Esophagus muscularis mucosa (tissue), 4 donors: ENCODE measurements around the gene TRIM52. TPM values are rescaled to one million over a fixed set of nuclear protein-coding genes. Genes with fewer than 3 reads are reported as not detected.

Experiments
- DNase-seq: peaks from one replicate; pipeline ENCODE4 v3.0.0-alpha.2; 2017; ENCODE audit errors: extremely low spot score
- H3K27ac ChIP-seq, 4 donors: fragments of 200-600 bp; sonication (generic); replicated peaks in 1 of 4; 1 replicate in 3 of 4; 2 replicates in 1 of 4; pipeline ENCODE4 v1.5.1; 2016 to 2019; ENCODE audit warnings: mild to moderate bottlenecking in 1 of 4
- H3K27me3 ChIP-seq, 4 donors: fragments of 200-600 bp; sonication (generic); one replicate each; pipeline versions ENCODE4 v1.5.1 to v1.6.0; 2016 to 2019
- H3K36me3 ChIP-seq, 4 donors: fragments of 200-600 bp; sonication (generic); one replicate each; pipeline ENCODE4 v1.5.1; 2016 to 2019
- H3K4me1 ChIP-seq, 4 donors: fragments of 200-600 bp; sonication (generic); one replicate each; pipeline ENCODE4 v1.5.1; 2016 to 2019
- H3K4me3 ChIP-seq, 4 donors: fragments of 200-600 bp; sonication (generic); 1 replicate in 2 of 4; 2 replicates in 2 of 4; pipeline ENCODE4 v1.5.1; 2016 to 2019; ENCODE audit warnings: mild to moderate bottlenecking in 4 of 4, moderate library complexity in 1 of 4
- H3K9me3 ChIP-seq, 4 donors: fragments of 200-600 bp; sonication (generic); 1 replicate in 3 of 4; 2 replicates in 1 of 4; pipeline ENCODE4 v1.5.1; 2016 to 2019
- CTCF ChIP-seq, 3 experiments: fragments of 200-600 bp in 2 of 3; fragments of 450-650 bp in 1 of 3; sonication (generic) in 2 of 3; IDR thresholded peaks; one replicate each; pipeline ENCODE4 v1.5.1; 2017 to 2019; ENCODE audit warnings: antibody characterized with exemption in 3 of 3, mild to moderate bottlenecking in 2 of 3, moderate library complexity in 1 of 3
- EP300 ChIP-seq: sonication (generic); formaldehyde crosslinking; IDR thresholded peaks from one replicate; pipeline ENCODE4 v1.6.1; 2017; ENCODE audit warnings: antibody characterized with exemption
- POLR2A ChIP-seq: fragments of 450-650 bp; IDR thresholded peaks from one replicate; pipeline ENCODE4 v1.6.1; 2017; ENCODE audit warnings: antibody characterized with exemption, moderate library complexity, mild to moderate bottlenecking, low read depth
- POLR2AphosphoS5 ChIP-seq, 2 donors: sonication (generic); formaldehyde crosslinking; IDR thresholded peaks; one replicate each; pipeline ENCODE4 v1.6.1; 2017; ENCODE audit warnings: antibody characterized with exemption in 2 of 2
- WGBS: methylation state at CpG from one replicate; pipeline ENCODE4 v1.1.5; 2018; 5-methylcytosine and 5-hydroxymethylcytosine counted together
- intact Hi-C: fragments of 100-400 bp; cut with DNase I; formaldehyde crosslinking; loops from one replicate; pipeline ENCODE4 v1.15.1; 2023
- small RNA-seq, 3 donors: library from RNA; depleted of rRNA; stranded (forward); fragments of <200 nt; gene quantifications; one replicate each; pipeline ENCODE3, GENCODE V24; 2016
- total RNA-seq, 4 donors: library from RNA; depleted of rRNA; stranded (reverse); fragments of >200 nt; gene quantifications; one replicate each; pipeline versions ENCODE4 v1.1.0 to v1.2.1, GENCODE V29; 2016

The TRIM52 gene
- total RNA-seq, 4 donors from 2014 or later = 10.3 to 21.9 (median 18.4) TPM

- 42% methylated on average over 3 of the region's 3 CpGs for WGBS
- Histone ChIP-seq H3K36me3 (no peaks in the 10 kb centered on the region), H3K9me3 (no peaks in the 10 kb centered on the region), H3K4me1 (peaks cover 19 to 49% (median 40%) of the 10 kb centered on the region in 4 donors), H3K4me3 (peak overlapping the region in 3 of 4 donors; percentile 62 to 76 (median 75)), H3K27me3 (no peaks in the 10 kb centered on the region), H3K27ac (peak overlapping the region in 3 of 4 donors; percentile 84 to 86 (median 85))
- DNase-seq = no peak
- intact Hi-C loops = loop anchor here (2.0 kb wide), 1 partner anchor 17 kb away; no protein-coding TSS in a partner anchor
- TF ChIP-seq CTCF (IDR thresholded peaks at IDR 0.05) (no peak), POLR2AphosphoS5 (IDR thresholded peaks at IDR 0.05) (no peak), POLR2A (no peak), EP300 (no peak)
These were observed 53.0 kb downstream of the TRIM52 start for GRCh38 chr5:181207960-181208253.

DNA sequence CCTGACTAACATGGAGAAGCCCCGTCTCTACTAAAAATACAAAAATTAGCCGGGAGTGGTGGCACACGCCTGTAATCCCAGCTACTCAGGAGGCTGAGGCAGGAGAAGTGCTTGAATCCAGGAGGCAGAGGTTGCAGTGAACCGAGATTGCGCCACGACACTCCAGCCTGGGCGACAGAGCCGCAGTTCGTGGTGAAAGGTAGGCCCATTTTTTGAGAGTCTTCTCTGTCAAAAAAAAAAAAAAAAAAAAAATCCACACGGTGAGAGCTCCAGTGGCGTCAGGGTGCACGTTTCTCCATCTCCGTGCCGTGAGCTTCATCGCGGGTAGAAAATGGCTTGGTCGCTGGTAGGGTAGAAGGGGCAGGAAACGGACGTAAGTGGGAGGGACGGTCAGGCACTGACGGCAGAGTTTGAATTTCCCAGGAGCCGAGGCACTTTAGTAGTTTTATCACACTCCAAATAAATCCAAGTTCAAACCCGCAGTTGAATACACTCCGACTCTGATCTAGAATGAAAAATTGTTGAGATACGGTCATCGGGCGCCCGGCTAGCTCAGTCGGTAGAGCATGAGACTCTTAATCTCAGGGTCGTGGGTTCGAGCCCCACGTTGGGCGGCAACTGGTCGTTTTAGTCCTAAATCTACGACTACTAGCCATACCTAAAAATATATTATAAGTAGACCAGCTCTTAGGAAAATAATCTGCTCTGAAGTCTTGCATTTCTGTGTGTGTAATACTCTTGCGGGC, 53.6 kb downstream of the TRIM52 start:
- intact Hi-C loops = loop anchor here (2.0 kb wide), 1 partner anchor 17 kb away; no protein-coding TSS in a partner anchor
- Histone ChIP-seq H3K4me1 (peaks cover 19 to 49% (median 40%) of the 10 kb centered on the region in 4 donors), H3K4me3 (peak overlapping the region; percentile 62 to 76 (median 70)), H3K27me3 (no peaks in the 10 kb centered on the region), H3K27ac (peak overlapping the region; percentile 81 to 86 (median 84)), H3K9me3 (no peaks in the 10 kb centered on the region), H3K36me3 (no peaks in the 10 kb centered on the region)
- WGBS = 1% methylated on average over 36 of the region's 36 CpGs
- DNase-seq = no peak
- TF ChIP-seq CTCF (IDR thresholded peaks at IDR 0.05) = no peak
- peak in 1 of 2 donors; percentile 57 for TF ChIP-seq POLR2AphosphoS5 (IDR thresholded peaks at IDR 0.05)

- intact Hi-C loops = loop anchor here (2.0 kb wide), 1 partner anchor 15 kb away; no protein-coding TSS in a partner anchor
- Histone ChIP-seq H3K27ac (peak overlapping the region; percentile 81 to 86 (median 84)), H3K4me3 (peak overlapping the region; percentile 62 to 76 (median 70)), H3K9me3 (no peaks in the 10 kb centered on the region), H3K4me1 (peaks cover 14 to 49% (median 40%) of the 10 kb centered on the region in 4 donors), H3K27me3 (no peaks in the 10 kb centered on the region), H3K36me3 (no peaks in the 10 kb centered on the region)
- no peak for DNase-seq
- WGBS = 23% methylated on average over 37 of the region's 37 CpGs
- TF ChIP-seq EP300 (no peak), POLR2AphosphoS5 (IDR thresholded peaks at IDR 0.05) (no peak), CTCF (IDR thresholded peaks at IDR 0.05) (no peak), POLR2A (no peak)
These were observed 54.9 kb downstream of the TRIM52 start for GRCh38 chr5:181205761-181206649.

Small RNA genes lying within 50 kb of the gene (small RNA-seq; reads per million reads assigned to genes)
- 0 reads per million in 3 donors for gene MIR4638
- 0 reads per million in 3 donors for gene RNU6-705P
- 0 reads per million in 3 donors for gene SNORD95
- gene SNORD96A = 0 reads per million in 3 donors

Other genes starting within 250 kb of the TRIM52 start
- 10 to 100 TPM in 2 of 4 donors, 1 to 10 TPM in 2; 9.1 to 30.6 (median 15.0) TPM for gene BTNL9, start 220.9 kb downstream of the TRIM52 start, total RNA-seq
- gene OR2V1, start 130.0 kb downstream of the TRIM52 start, total RNA-seq = not detected
- gene OR2V2, start 113.6 kb downstream of the TRIM52 start, total RNA-seq = not detected
- gene TRIM7, start 55.9 kb downstream of the TRIM52 start, total RNA-seq = 1 to 10 TPM; 2.1 to 5.8 (median 3.4) TPM
- 10 to 100 TPM in 3 of 4 donors, 1 to 10 TPM in 1; 9.8 to 22.4 (median 18.2) TPM for gene TRIM41, start 37.9 kb downstream of the TRIM52 start, total RNA-seq
- 1,000 to 10,000 TPM; 1,252 to 1,898 (median 1,625) TPM for gene RACK1, start 17.2 kb downstream of the TRIM52 start, total RNA-seq
- gene OR4F3, start 106.1 kb upstream of the TRIM52 start, total RNA-seq = not detected